HepG2 (cell line): Measurements from ENCODE around the gene IQCN. TPM values are rescaled to one million over a fixed set of nuclear protein-coding genes. Genes with fewer than 3 reads are reported as not detected.

ENCODE experiments used
- AHR ChIP-seq: IDR thresholded peaks from 2 replicates; pipeline ENCODE4 v1.6.1; 2018; ENCODE audit warnings: missing genetic modification reagents, missing compliant biosample characterization
- FIP1L1 ChIP-seq: fragments of 200-400 bp; formaldehyde crosslinking; IDR thresholded peaks from 2 replicates; pipeline ENCODE4 v1.6.1; 2018; ENCODE audit warnings: low read depth, mild to moderate bottlenecking, low read length, moderate library complexity, borderline replicate concordance; ENCODE audit not compliant: insufficient read depth
- FOXA1 ChIP-seq, 2 experiments: fragments of 450-650 bp in 1 of 2; sonication (generic) in 1 of 2; formaldehyde crosslinking in 1 of 2; IDR thresholded peaks; 2 replicates each; pipeline versions ENCODE4 v1.4.0 to v1.6.1; 2016 to 2020; ENCODE audit warnings: missing genetic modification reagents in 1 of 2
- KAT2B ChIP-seq: fragments of 150-350 bp; IDR thresholded peaks from 2 replicates; pipeline ENCODE4 v1.6.1; 2014; ENCODE audit warnings: low read depth, low read length, borderline replicate concordance
- MXI1 ChIP-seq: IDR thresholded peaks from 3 replicates; pipeline ENCODE4 v1.6.1; 2012; ENCODE audit warnings: low read depth, low read length, inconsistent platforms, borderline replicate concordance
- PHF5A ChIP-seq: IDR thresholded peaks from one replicate; pipeline ENCODE4 v1.6.1; 2018; ENCODE audit warnings: low read depth, missing genetic modification reagents; ENCODE audit not compliant: unreplicated experiment
- POGZ ChIP-seq: sonication (generic); formaldehyde crosslinking; IDR thresholded peaks from 2 replicates; pipeline ENCODE4 v1.4.0; 2020; ENCODE audit warnings: mild to moderate bottlenecking, missing genetic modification reagents
- PPARG ChIP-seq: conservative IDR thresholded peaks from 2 replicates; pipeline ENCODE4 v1.6.1; 2016; ENCODE audit warnings: missing biosample characterization, missing genetic modification reagents
- RARA ChIP-seq: IDR thresholded peaks from 2 replicates; pipeline ENCODE4 v1.6.1; 2016; ENCODE audit warnings: missing genetic modification reagents, missing compliant biosample characterization
- ZNF136 ChIP-seq: sonication (generic); formaldehyde crosslinking; IDR thresholded peaks from 2 replicates; pipeline ENCODE4 v1.8.1; 2022; ENCODE audit warnings: low read depth, mild to moderate bottlenecking, moderate library complexity, missing genetic modification reagents
- ZNF44 ChIP-seq: sonication (generic); formaldehyde crosslinking; IDR thresholded peaks from 2 replicates; pipeline ENCODE4 v1.5.1; 2020; ENCODE audit warnings: mild to moderate bottlenecking, missing genetic modification reagents
- ZNF562 ChIP-seq: sonication (generic); formaldehyde crosslinking; IDR thresholded peaks from 2 replicates; pipeline ENCODE4 v1.8.0; 2022; ENCODE audit warnings: missing genetic modification reagents, borderline replicate concordance
- ZNF616 ChIP-seq: sonication (generic); formaldehyde crosslinking; IDR thresholded peaks from 2 replicates; pipeline ENCODE4 v1.5.0; 2020; ENCODE audit warnings: low read depth, mild to moderate bottlenecking, missing genetic modification reagents
- ZNF703 ChIP-seq: sonication (generic); formaldehyde crosslinking; IDR thresholded peaks from 2 replicates; pipeline ENCODE4 v1.5.1; 2020; ENCODE audit warnings: missing genetic modification reagents, mild to moderate bottlenecking, moderate library complexity, borderline replicate concordance
- ZNF747 ChIP-seq: sonication (generic); formaldehyde crosslinking; IDR thresholded peaks from 2 replicates; pipeline ENCODE4 v1.8.1; 2023; ENCODE audit warnings: missing genetic modification reagents, mild to moderate bottlenecking, borderline replicate concordance
- ZSCAN25 ChIP-seq: sonication (generic); formaldehyde crosslinking; IDR thresholded peaks from 2 replicates; pipeline ENCODE4 v1.8.0; 2022; ENCODE audit warnings: mild to moderate bottlenecking, missing genetic modification reagents
- polyA plus RNA-seq, 8 experiments: library from polyadenylated mRNA; depleted of rRNA in 3 of 8; stranded (reverse) in 7 of 8; unstranded in 1 of 8; fragments of >200 nt; fragmentation: Illumina TruSeq in 4 of 8; extraction: Trizol in 4 of 8; gene quantifications; 2 replicates each; pipeline versions ENCODE4 v1.2.1 to v1.2.3, GENCODE V29; 2011 to 2016; ENCODE audit warnings: low read depth in 4 of 8, missing spikeins in 1 of 8, mixed read lengths in 1 of 8; ENCODE audit not compliant: insufficient read depth in 1 of 8
- total RNA-seq, 5 experiments: library from RNA; depleted of rRNA; stranded (reverse); fragments of >200 nt; fragmentation: Illumina TruSeq; extraction: Trizol; gene quantifications; 2 replicates each; pipeline ENCODE4 v1.2.3, GENCODE V29; 2016; ENCODE audit warnings: low read depth in 1 of 5
- TF ChIP-seq, protein P1 (sequence below): sonication (generic); formaldehyde crosslinking; IDR thresholded peaks from 2 replicates; pipeline ENCODE4 v1.8.0; 2022; ENCODE audit warnings: low read depth, missing genetic modification reagents
- TF ChIP-seq, protein P2 (sequence below): sonication (generic); formaldehyde crosslinking; IDR thresholded peaks from 2 replicates; pipeline ENCODE4 v1.5.0; 2020; ENCODE audit warnings: missing genetic modification reagents
- TF ChIP-seq, protein P3 (sequence below): sonication (generic); formaldehyde crosslinking; IDR thresholded peaks from 2 replicates; pipeline ENCODE4 v1.8.0; 2022; ENCODE audit warnings: mild to moderate bottlenecking, missing genetic modification reagents, borderline replicate concordance
- TF ChIP-seq, protein P4 (sequence below): sonication (generic); formaldehyde crosslinking; IDR thresholded peaks from 2 replicates; pipeline ENCODE4 v1.8.0; 2022; ENCODE audit warnings: mild to moderate bottlenecking, missing genetic modification reagents, moderate library complexity
- TF ChIP-seq, protein P5 (sequence below): sonication (generic); formaldehyde crosslinking; IDR thresholded peaks from 2 replicates; pipeline ENCODE4 v1.4.0; 2020; ENCODE audit warnings: mild to moderate bottlenecking, missing genetic modification reagents

Gene IQCN
- total and polyA plus RNA-seq, 2 of the 13 experiments (the other 11 are each of a cell fraction or from before 2014, with no cell fraction given): 0.04 to 0.18 TPM

DNA sequence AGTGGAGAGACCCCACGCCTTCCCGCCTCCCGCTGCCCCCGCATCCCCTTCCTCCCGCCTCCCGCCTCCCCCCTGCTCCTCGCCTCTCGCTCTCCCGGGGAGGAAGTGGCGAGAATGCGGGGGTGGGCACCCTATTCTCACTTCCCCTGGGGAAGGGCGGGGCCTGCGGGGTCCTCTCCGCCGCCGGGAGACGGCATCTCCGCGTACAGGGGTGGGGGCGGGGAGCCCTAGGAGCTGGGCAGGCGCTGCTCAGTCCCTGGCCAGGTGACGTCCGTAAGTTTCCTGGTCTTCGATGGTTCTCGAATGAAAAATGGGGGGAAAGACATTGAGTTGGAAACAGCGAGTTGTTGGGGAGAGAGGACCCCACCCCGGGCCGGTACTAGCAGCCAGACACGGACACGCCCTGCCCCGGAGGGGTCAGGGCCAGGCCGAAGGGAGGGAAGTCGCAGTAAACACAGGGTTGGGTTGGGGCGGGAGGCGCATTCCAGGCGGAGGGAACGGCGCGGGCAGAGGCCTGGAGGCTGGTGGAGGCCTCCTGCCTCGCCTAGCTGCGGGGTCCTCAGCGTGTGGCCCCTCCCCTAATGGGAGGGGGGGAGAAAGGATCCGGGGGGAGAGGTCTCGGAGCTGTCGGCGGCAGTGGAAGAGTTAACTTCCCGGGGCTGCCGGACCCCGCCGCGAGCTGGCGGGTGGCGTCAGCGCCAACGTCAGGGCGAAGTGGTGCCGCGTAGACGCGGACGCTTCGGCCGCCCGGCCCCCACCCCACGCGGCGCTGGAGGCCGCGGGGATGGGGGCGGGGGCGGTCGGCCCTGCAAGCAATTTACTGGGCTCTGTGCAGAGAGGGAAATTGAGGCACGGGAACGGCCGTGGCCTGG, 17.6 kb upstream of the IQCN start (continued):
- TF ChIP-seq, protein P1, sequence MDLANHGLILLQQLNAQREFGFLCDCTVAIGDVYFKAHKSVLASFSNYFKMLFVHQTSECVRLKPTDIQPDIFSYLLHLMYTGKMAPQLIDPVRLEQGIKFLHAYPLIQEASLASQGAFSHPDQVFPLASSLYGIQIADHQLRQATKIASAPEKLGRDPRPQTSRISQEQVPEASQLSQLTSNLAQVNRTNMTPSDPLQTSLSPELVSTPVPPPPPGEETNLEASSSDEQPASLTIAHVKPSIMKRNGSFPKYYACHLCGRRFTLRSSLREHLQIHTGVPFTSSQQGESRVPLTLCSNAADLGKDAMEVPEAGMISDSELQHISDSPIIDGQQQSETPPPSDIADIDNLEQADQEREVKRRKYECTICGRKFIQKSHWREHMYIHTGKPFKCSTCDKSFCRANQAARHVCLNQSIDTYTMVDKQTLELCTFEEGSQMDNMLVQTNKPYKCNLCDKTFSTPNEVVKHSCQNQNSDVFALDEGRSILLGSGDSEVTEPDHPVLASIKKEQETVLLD (CRISPR knock-in tag): no peak
- TF ChIP-seq ZNF703 (CRISPR knock-in tag) (no peak), ZNF747 (CRISPR knock-in tag) (no peak), MXI1 (no peak), KAT2B (no peak), FOXA1 (IDR thresholded peaks at IDR 0.05) (no peak), FOXA1 (CRISPR knock-in tag; IDR thresholded peaks at IDR 0.05) (peak; percentile 70), ZNF616 (CRISPR knock-in tag) (0 out of 2 replicates have a peak, but pooled peaks have one; percentile 21), ZNF44 (CRISPR knock-in tag) (no peak), ZSCAN25 (CRISPR knock-in tag) (peak; percentile 87), PHF5A (CRISPR knock-in tag) (no peak), PPARG (CRISPR knock-in tag) (no peak), RARA (CRISPR knock-in tag) (peak; percentile 98), ZNF136 (CRISPR knock-in tag) (0 out of 2 replicates have a peak, but pooled peaks have one; percentile 42), ZNF562 (CRISPR knock-in tag) (no peak), FIP1L1 (no peak), AHR (peak; percentile 27; the same call in 1 of the 2 replicates), POGZ (CRISPR knock-in tag) (no peak)
- TF ChIP-seq, protein P2, sequence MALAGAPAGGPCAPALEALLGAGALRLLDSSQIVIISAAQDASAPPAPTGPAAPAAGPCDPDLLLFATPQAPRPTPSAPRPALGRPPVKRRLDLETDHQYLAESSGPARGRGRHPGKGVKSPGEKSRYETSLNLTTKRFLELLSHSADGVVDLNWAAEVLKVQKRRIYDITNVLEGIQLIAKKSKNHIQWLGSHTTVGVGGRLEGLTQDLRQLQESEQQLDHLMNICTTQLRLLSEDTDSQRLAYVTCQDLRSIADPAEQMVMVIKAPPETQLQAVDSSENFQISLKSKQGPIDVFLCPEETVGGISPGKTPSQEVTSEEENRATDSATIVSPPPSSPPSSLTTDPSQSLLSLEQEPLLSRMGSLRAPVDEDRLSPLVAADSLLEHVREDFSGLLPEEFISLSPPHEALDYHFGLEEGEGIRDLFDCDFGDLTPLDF (CRISPR knock-in tag): no peak
- TF ChIP-seq, protein P3, sequence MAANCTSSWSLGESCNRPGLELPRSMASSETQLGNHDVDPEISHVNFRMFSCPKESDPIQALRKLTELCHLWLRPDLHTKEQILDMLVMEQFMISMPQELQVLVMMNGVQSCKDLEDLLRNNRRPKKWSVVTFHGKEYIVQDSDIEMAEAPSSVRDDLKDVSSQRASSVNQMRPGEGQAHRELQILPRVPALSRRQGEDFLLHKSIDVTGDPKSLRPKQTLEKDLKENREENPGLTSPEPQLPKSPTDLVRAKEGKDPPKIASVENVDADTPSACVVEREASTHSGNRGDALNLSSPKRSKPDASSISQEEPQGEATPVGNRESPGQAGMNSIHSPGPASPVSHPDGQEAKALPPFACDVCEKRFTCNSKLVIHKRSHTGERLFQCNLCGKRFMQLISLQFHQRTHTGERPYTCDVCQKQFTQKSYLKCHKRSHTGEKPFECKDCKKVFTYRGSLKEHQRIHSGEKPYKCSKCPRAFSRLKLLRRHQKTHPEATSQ: no peak
- TF ChIP-seq, protein P4, sequence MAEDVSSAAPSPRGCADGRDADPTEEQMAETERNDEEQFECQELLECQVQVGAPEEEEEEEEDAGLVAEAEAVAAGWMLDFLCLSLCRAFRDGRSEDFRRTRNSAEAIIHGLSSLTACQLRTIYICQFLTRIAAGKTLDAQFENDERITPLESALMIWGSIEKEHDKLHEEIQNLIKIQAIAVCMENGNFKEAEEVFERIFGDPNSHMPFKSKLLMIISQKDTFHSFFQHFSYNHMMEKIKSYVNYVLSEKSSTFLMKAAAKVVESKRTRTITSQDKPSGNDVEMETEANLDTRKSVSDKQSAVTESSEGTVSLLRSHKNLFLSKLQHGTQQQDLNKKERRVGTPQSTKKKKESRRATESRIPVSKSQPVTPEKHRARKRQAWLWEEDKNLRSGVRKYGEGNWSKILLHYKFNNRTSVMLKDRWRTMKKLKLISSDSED: no peak
- TF ChIP-seq, protein P5, sequence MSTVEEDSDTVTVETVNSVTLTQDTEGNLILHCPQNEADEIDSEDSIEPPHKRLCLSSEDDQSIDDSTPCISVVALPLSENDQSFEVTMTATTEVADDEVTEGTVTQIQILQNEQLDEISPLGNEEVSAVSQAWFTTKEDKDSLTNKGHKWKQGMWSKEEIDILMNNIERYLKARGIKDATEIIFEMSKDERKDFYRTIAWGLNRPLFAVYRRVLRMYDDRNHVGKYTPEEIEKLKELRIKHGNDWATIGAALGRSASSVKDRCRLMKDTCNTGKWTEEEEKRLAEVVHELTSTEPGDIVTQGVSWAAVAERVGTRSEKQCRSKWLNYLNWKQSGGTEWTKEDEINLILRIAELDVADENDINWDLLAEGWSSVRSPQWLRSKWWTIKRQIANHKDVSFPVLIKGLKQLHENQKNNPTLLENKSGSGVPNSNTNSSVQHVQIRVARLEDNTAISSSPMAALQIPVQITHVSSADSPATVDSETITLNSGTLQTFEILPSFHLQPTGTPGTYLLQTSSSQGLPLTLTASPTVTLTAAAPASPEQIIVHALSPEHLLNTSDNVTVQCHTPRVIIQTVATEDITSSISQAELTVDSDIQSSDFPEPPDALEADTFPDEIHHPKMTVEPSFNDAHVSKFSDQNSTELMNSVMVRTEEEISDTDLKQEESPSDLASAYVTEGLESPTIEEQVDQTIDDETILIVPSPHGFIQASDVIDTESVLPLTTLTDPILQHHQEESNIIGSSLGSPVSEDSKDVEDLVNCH (CRISPR knock-in tag): no peak
